Measurements from ENCODE around the gene JSRP1.

JSRP1 gene

DNA sequence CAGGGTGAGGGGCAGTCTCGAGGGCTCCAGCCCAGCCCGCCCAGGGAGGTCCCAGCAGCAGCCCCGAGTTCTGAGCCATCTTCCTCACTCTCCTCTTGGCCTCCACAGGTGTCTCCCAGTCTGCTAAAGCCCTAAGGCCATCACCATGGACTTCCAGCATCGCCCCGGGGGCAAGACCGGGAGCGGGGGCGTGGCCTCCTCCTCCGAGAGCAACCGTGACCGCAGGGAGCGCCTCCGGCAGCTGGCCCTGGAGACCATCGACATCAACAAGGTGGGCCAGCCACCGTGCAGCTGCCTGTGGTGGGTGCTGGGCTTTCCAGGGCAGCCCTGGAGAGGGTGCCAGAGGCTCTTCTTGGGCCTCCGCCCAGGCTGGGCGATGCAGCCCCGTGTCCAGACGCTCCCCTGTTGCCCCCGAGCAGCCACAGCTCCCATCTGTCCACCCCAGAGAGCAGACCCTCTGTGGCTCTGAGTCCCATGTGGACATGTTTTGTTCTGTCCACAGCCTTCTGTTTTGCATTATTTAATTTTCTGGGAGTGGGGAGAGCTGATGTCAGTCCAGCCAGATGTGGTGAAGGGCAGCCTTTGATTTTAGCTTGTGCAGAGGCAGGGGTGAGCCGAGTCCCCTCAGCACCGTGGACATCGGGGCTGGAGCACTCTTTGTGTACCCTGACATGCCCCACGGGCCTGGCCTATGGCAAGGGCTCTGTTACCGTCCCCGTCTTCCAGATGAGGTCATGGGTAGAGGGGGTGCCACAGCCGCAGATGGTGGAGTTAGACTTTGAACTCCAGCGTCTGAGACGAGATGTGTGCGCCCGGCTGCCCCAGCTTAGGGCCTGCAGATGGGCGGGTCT lies 12.7 kb downstream of the JSRP1 start:
- no peaks in the 10 kb centered on the region for H3K27me3 ChIP-seq (ENCODE audit: control insufficient read depth, insufficient read depth, low read length)
- H3K79me2 ChIP-seq, result peaks cover 39% of the 10 kb centered on the region
- TF ChIP-seq, protein P1, sequence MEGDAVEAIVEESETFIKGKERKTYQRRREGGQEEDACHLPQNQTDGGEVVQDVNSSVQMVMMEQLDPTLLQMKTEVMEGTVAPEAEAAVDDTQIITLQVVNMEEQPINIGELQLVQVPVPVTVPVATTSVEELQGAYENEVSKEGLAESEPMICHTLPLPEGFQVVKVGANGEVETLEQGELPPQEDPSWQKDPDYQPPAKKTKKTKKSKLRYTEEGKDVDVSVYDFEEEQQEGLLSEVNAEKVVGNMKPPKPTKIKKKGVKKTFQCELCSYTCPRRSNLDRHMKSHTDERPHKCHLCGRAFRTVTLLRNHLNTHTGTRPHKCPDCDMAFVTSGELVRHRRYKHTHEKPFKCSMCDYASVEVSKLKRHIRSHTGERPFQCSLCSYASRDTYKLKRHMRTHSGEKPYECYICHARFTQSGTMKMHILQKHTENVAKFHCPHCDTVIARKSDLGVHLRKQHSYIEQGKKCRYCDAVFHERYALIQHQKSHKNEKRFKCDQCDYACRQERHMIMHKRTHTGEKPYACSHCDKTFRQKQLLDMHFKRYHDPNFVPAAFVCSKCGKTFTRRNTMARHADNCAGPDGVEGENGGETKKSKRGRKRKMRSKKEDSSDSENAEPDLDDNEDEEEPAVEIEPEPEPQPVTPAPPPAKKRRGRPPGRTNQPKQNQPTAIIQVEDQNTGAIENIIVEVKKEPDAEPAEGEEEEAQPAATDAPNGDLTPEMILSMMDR (IDR thresholded peaks at IDR 0.05), result no peak
- no peak overlapping the region for H2AFZ ChIP-seq
- H3K9ac ChIP-seq, result no peak overlapping the region
- no peak overlapping the region for H3K4me3 ChIP-seq (ENCODE audit: low read depth, low read length)
- H3K36me3 ChIP-seq (ENCODE audit: control insufficient read depth, insufficient read depth, low read length), result no peaks in the 10 kb centered on the region
- no peak overlapping the region for H3K4me2 ChIP-seq (ENCODE audit: low read length)
- no peak overlapping the region for H3K27ac ChIP-seq
- H3K9me3 ChIP-seq (ENCODE audit: control insufficient read depth, low read length), result no peaks in the 10 kb centered on the region
- H3K4me1 ChIP-seq, result peaks cover 5% of the 10 kb centered on the region

- H3K4me1 ChIP-seq, result peaks cover 8% of the 10 kb centered on the region
- H3K9ac ChIP-seq, result no peak overlapping the region
- H2AFZ ChIP-seq, result no peak overlapping the region
- no peaks in the 10 kb centered on the region for H3K9me3 ChIP-seq (ENCODE audit: control insufficient read depth, low read length)
- H3K27me3 ChIP-seq (ENCODE audit: control insufficient read depth, insufficient read depth, low read length), result no peaks in the 10 kb centered on the region
- no peak overlapping the region for H3K4me2 ChIP-seq (ENCODE audit: low read length)
- no peak overlapping the region for H3K4me3 ChIP-seq (ENCODE audit: low read depth, low read length)
- H3K79me2 ChIP-seq, result peaks cover 45% of the 10 kb centered on the region
- no peak overlapping the region for H3K27ac ChIP-seq
- TF ChIP-seq, protein P1 (IDR thresholded peaks at IDR 0.05), result no peak
- no peaks in the 10 kb centered on the region for H3K36me3 ChIP-seq (ENCODE audit: control insufficient read depth, insufficient read depth, low read length)
Measured at GRCh38 chr19:2242816-2243215, 13.4 kb downstream of the JSRP1 start.

GRCh38 chr19:2242092-2242537 lies 14.1 kb downstream of the JSRP1 start:
- no peak overlapping the region for H2AFZ ChIP-seq
- peaks cover 52% of the 10 kb centered on the region for H3K79me2 ChIP-seq
- H3K27me3 ChIP-seq (ENCODE audit: control insufficient read depth, insufficient read depth, low read length), result no peaks in the 10 kb centered on the region
- no peaks in the 10 kb centered on the region for H3K9me3 ChIP-seq (ENCODE audit: control insufficient read depth, low read length)
- TF ChIP-seq, protein P1 (IDR thresholded peaks at IDR 0.05), result no peak
- peaks cover 12% of the 10 kb centered on the region for H3K4me1 ChIP-seq
- H3K4me3 ChIP-seq (ENCODE audit: low read depth, low read length), result no peak overlapping the region
- H3K4me2 ChIP-seq (ENCODE audit: low read length), result no peak overlapping the region
- H3K27ac ChIP-seq, result no peak overlapping the region
- no peaks in the 10 kb centered on the region for H3K36me3 ChIP-seq (ENCODE audit: control insufficient read depth, insufficient read depth, low read length)
- no peak overlapping the region for H3K9ac ChIP-seq

DNA sequence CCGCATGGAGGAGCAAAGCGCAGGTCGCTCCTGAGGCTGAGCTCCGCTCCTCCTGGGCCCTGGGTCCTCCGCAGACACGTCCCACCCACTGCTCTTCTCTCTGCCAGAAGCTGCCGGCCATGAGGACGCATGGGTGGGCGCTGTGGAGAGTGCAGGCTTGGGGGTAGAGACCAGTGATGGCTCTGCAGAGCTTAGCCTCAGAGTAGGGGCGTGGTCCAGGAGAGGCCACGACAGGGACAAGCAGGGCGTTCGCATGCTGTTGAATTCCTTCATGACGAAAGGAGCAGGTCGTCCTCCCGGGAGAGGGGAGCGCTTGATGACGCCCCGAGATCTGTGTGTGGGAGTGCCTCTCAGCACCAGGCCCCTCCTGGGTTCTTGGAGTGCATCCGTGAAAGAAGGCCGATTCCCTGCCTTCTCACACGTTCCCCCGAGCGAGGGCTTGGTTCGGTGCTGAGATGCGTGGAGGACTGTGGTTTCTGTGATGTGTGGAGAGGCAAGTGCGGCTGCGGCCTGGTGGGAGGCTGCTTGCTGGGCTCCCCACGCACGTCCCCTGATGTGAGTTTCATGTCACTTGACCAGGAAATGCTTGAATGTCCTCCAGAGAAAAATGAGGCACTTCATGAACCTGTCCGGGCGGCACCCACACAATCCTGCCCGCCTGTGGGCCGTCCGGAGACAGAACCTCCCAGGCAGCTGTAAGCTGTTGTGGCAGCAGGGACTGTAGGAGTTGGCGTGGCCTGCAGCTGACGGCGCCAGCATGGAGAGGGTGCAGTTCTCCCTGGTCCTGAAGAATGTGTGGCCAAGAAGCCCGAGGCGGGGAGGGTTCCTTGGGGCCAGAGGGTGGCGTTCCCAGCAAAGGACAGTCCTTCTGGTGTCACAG lies 15.1 kb downstream of the JSRP1 start:
- no peak overlapping the region for H3K4me2 ChIP-seq (ENCODE audit: low read length)
- no peak overlapping the region for H3K9ac ChIP-seq
- TF ChIP-seq, protein P1 (IDR thresholded peaks at IDR 0.05), result no peak
- H3K4me3 ChIP-seq (ENCODE audit: low read depth, low read length), result no peak overlapping the region
- no peaks in the 10 kb centered on the region for H3K36me3 ChIP-seq (ENCODE audit: control insufficient read depth, insufficient read depth, low read length)
- H2AFZ ChIP-seq, result no peak overlapping the region
- H3K27ac ChIP-seq, result no peak overlapping the region
- H3K27me3 ChIP-seq (ENCODE audit: control insufficient read depth, insufficient read depth, low read length), result no peaks in the 10 kb centered on the region
- peaks cover 12% of the 10 kb centered on the region for H3K4me1 ChIP-seq
- no peaks in the 10 kb centered on the region for H3K9me3 ChIP-seq (ENCODE audit: control insufficient read depth, low read length)
- peaks cover 55% of the 10 kb centered on the region for H3K79me2 ChIP-seq

Data from parathyroid adenoma (tissue), 2 donors.